HCT116 (cell line): Measurements from ENCODE around the gene GRM1. TPM values are rescaled to one million over a fixed set of nuclear protein-coding genes. Genes with fewer than 3 reads are reported as not detected.

Experiments used
- ATAC-seq: fragments of 200-7000 bp; cut with Tn5 transposase; 2 replicates; pipeline ENCODE4 v1.9.1; 2020; ENCODE audit warnings: mild to moderate bottlenecking, moderate library complexity
- BruUV-seq: library from RNA; stranded (reverse); fragments of 400-500 nt; replicated peaks from 2 replicates; lab custom pipeline; 2021; lab: Mats Ljungman, UMichigan
- CTCF ChIA-PET: fragments of 300-600 bp; sonication (Branson Sonifier 250); formaldehyde crosslinking; loops from one replicate; lab custom pipeline; 2021; ENCODE audit warnings: antibody characterized with exemption; lab: Charles Lee
- POLR2A ChIA-PET: fragments of 300-600, 350-600 bp; sonication (Branson Sonifier 250); formaldehyde crosslinking; loops from one replicate; lab custom pipeline; 2021; ENCODE audit warnings: antibody characterized with exemption; lab: Charles Lee
- RAD21 ChIA-PET, 2 experiments: fragments of 300-600 bp; sonication (Branson Sonifier 250); formaldehyde crosslinking; loops; one replicate each; lab custom pipeline; 2023; ENCODE audit warnings: low total read pairs in 2 of 2; ENCODE audit not compliant: uncharacterized antibody in 2 of 2, unreplicated experiment in 2 of 2, low non-redundant PET in 1 of 2; lab: Charles Lee
- DNase-seq: peaks from one replicate; pipeline ENCODE4 v3.0.0-alpha.2; 2010; ENCODE audit warnings: low read depth, low spot score
- H2AFZ ChIP-seq: fragments of 200-600 bp; shearing (Covaris generic), sonication (generic); 2 replicates; pipeline ENCODE4 v1.6.1; 2017; ENCODE audit warnings: low read depth, mixed run types, mixed read lengths, antibody characterized with exemption, low read length; ENCODE audit not compliant: poor library complexity, severe bottlenecking
- H3K27ac ChIP-seq: 2 replicates; pipeline ENCODE4 v1.5.1; 2012; ENCODE audit warnings: low read depth, low read length
- H3K27me3 ChIP-seq: fragments of 200-600 bp; sonication (generic); 2 replicates; pipeline ENCODE4 v1.6.1; 2016; ENCODE audit warnings: mixed run types, low read length, mixed read lengths; ENCODE audit not compliant: insufficient read depth
- H3K36me3 ChIP-seq, 2 experiments: fragments of 200-500 bp in 1 of 2; fragments of 200-600 bp in 1 of 2; sonication (Bioruptor generic) in 1 of 2; sonication (generic) in 1 of 2; 2 replicates each; pipeline versions ENCODE4 v1.5.1 to v1.6.1; 2014 to 2016; ENCODE audit warnings: low read length in 2 of 2, inconsistent platforms in 1 of 2, mixed read lengths in 1 of 2, mixed run types in 1 of 2; ENCODE audit not compliant: insufficient read depth in 2 of 2, control insufficient read depth in 1 of 2
- H3K4me1 ChIP-seq, 2 experiments: fragments of 200-600 bp in 1 of 2; sonication (generic) in 1 of 2; 2 replicates each; pipeline versions ENCODE4 v1.5.1 to v1.6.1; 2012 to 2017; ENCODE audit warnings: low read length in 2 of 2, inconsistent platforms in 1 of 2, mild to moderate bottlenecking in 1 of 2, mixed read lengths in 1 of 2, mixed run types in 1 of 2, moderate library complexity in 1 of 2; ENCODE audit not compliant: insufficient read depth in 2 of 2, control insufficient read depth in 1 of 2
- H3K4me2 ChIP-seq: fragments of 200-600 bp; sonication (generic); 2 replicates; pipeline ENCODE4 v1.6.1; 2017; ENCODE audit warnings: mixed run types, low read length, mixed read lengths
- H3K4me3 ChIP-seq, 2 experiments: fragments of 200-600 bp in 1 of 2; sonication (generic) in 1 of 2; replicated peaks in 1 of 2; 2 replicates each; pipeline ENCODE4 v1.5.1; 2011 to 2016; ENCODE audit warnings: low read length in 2 of 2, control low read depth in 1 of 2, low read depth in 1 of 2, mild to moderate bottlenecking in 1 of 2, mixed read lengths in 1 of 2, mixed run types in 1 of 2
- H3K79me2 ChIP-seq: fragments of 200-600 bp; sonication (generic); 2 replicates; pipeline ENCODE4 v1.6.1; 2017; ENCODE audit warnings: mild to moderate bottlenecking, mixed run types, low read length, moderate library complexity, mixed read lengths; ENCODE audit not compliant: insufficient read depth
- H3K9ac ChIP-seq: fragments of 200-600 bp; sonication (generic); 2 replicates; pipeline ENCODE4 v1.6.1; 2016; ENCODE audit warnings: low read length, mixed read lengths
- H3K9me2 ChIP-seq: fragments of 200-600 bp; sonication (generic), shearing (Covaris generic); 2 replicates; pipeline ENCODE4 v1.6.1; 2017; ENCODE audit warnings: mixed run types, mild to moderate bottlenecking, moderate library complexity; ENCODE audit not compliant: insufficient read depth
- H3K9me3 ChIP-seq, 2 experiments: fragments of 200-500 bp in 1 of 2; fragments of 200-600 bp in 1 of 2; sonication (Bioruptor generic) in 1 of 2; sonication (generic) in 1 of 2; 2 replicates each; pipeline ENCODE4 v1.6.1; 2014 to 2017; ENCODE audit warnings: low read length in 2 of 2, mixed read lengths in 2 of 2, inconsistent platforms in 1 of 2, low read depth in 1 of 2, mild to moderate bottlenecking in 1 of 2, mixed run types in 1 of 2, moderate library complexity in 1 of 2; ENCODE audit not compliant: control insufficient read depth in 1 of 2, insufficient read depth in 1 of 2
- H4K20me1 ChIP-seq: fragments of 200-600 bp; sonication (generic), shearing (Covaris generic); 2 replicates; pipeline ENCODE4 v1.6.1; 2017; ENCODE audit warnings: mixed run types, mild to moderate bottlenecking, moderate library complexity; ENCODE audit not compliant: insufficient read depth
- CEBPB ChIP-seq: IDR thresholded peaks from 2 replicates; pipeline ENCODE4 v1.6.1; 2012; ENCODE audit warnings: low read depth
- EGR1 ChIP-seq: IDR thresholded peaks from 2 replicates; pipeline ENCODE4 v1.6.1; 2012; ENCODE audit warnings: low read depth
- ELF1 ChIP-seq: IDR thresholded peaks from 2 replicates; pipeline ENCODE4 v1.6.1; 2012; ENCODE audit warnings: low read depth, borderline replicate concordance
- EZH2 ChIP-seq: fragments of 200-600 bp; sonication (generic); IDR thresholded peaks from 2 replicates; pipeline ENCODE4 v1.6.1; 2017; ENCODE audit warnings: antibody characterized with exemption, mixed run types
- JUND ChIP-seq: IDR thresholded peaks from 2 replicates; pipeline ENCODE4 v1.6.1; 2012
- POLR2A ChIP-seq: IDR thresholded peaks from 2 replicates; pipeline ENCODE4 v1.7.0; 2011; ENCODE audit warnings: borderline replicate concordance; ENCODE audit not compliant: insufficient read depth, insufficient read length; ENCODE audit errors: extremely low read depth
- POLR2AphosphoS5 ChIP-seq: IDR thresholded peaks from 2 replicates; pipeline ENCODE4 v1.6.1; 2011; ENCODE audit warnings: mild to moderate bottlenecking, low read depth, low read length, moderate library complexity
- RAD21 ChIP-seq: IDR thresholded peaks from 2 replicates; pipeline ENCODE4 v1.6.1; 2012; ENCODE audit warnings: low read depth, mild to moderate bottlenecking
- SIN3A ChIP-seq: IDR thresholded peaks from 2 replicates; pipeline ENCODE4 v1.6.1; 2012; ENCODE audit warnings: low read depth
- YY1 ChIP-seq: IDR thresholded peaks from 2 replicates; pipeline ENCODE4 v1.6.1; 2011; ENCODE audit warnings: low read length, low read depth, moderate library complexity, mild to moderate bottlenecking; ENCODE audit not compliant: insufficient replicate concordance; ENCODE audit errors: extremely low read depth
- ZFX ChIP-seq: fragments of 450-650 bp; IDR thresholded peaks from 2 replicates; pipeline ENCODE4 v1.6.1; 2017
- intact Hi-C: fragments of 100-400 bp; cut with micrococcal nuclease; formaldehyde crosslinking; loops from 2 replicates; pipeline ENCODE4 v1.10.0; 2022
- total RNA-seq: library from RNA; stranded (reverse); gene quantifications from one replicate; pipeline ENCODE4 v1.2.1, GENCODE V29; 2021; ENCODE audit not compliant: unreplicated experiment
- TF ChIP-seq, protein P1 (sequence below): IDR thresholded peaks from 2 replicates; pipeline ENCODE4 v1.6.1; 2011; ENCODE audit warnings: mild to moderate bottlenecking, low read length, moderate library complexity; ENCODE audit not compliant: insufficient replicate concordance; ENCODE audit errors: extremely low read depth
- TF ChIP-seq, protein P2 (sequence below): IDR thresholded peaks from 2 replicates; pipeline ENCODE4 v1.6.1; 2012
- TF ChIP-seq, protein P3 (sequence below), 3 experiments: fragments of 200-600 bp in 1 of 3; sonication (generic) in 1 of 3; IDR thresholded peaks in 2 of 3; conservative IDR thresholded peaks in 1 of 3; 2 replicates each; pipeline ENCODE4 v1.5.1; 2012 to 2017; ENCODE audit warnings: low read depth in 2 of 3, low read length in 2 of 3, antibody characterized with exemption in 1 of 3, borderline replicate concordance in 1 of 3, control low read depth in 1 of 3, mild to moderate bottlenecking in 1 of 3, mixed read lengths in 1 of 3, mixed run types in 1 of 3, moderate library complexity in 1 of 3; ENCODE audit not compliant: insufficient read depth in 1 of 3

Gene GRM1
- total RNA-seq, 1 experiment from 2014 or later: not detected

DNA sequence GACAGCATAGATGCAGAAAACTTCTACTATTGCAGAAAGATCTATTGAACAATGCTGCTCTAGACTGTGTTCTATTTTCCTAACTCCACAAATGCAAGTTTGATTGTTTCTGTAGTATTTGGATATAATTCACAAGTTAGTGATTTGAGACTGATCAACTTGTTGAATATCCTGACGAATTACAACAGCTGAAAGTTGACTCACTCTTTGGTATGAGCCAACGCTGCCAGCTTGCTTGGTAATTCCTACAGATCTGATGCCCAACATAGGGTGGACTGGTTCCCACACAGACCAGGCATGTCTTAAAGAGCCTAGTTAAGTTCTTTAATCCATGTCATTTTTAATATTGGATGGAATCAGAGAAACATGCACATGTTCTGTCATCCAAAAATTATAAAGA is 283.7 kb downstream of the GRM1 start:
- DNase-seq (no peak), ATAC-seq (no peak)
- POLR2A ChIA-PET: no interaction called here

More for the DNA sequence above, 283.7 kb downstream of the GRM1 start:
- Histone ChIP-seq H3K9ac (no peak overlapping the region), H3K4me2 (no peak overlapping the region)
- RAD21 ChIA-PET: no interaction called here
- no peak for TF ChIP-seq RAD21
- TF ChIP-seq EZH2: no peak
- TF ChIP-seq, protein P1, sequence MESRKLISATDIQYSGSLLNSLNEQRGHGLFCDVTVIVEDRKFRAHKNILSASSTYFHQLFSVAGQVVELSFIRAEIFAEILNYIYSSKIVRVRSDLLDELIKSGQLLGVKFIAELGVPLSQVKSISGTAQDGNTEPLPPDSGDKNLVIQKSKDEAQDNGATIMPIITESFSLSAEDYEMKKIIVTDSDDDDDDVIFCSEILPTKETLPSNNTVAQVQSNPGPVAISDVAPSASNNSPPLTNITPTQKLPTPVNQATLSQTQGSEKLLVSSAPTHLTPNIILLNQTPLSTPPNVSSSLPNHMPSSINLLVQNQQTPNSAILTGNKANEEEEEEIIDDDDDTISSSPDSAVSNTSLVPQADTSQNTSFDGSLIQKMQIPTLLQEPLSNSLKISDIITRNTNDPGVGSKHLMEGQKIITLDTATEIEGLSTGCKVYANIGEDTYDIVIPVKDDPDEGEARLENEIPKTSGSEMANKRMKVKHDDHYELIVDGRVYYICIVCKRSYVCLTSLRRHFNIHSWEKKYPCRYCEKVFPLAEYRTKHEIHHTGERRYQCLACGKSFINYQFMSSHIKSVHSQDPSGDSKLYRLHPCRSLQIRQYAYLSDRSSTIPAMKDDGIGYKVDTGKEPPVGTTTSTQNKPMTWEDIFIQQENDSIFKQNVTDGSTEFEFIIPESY: no peak
- no peak for TF ChIP-seq JUND
- no peak for TF ChIP-seq ZFX
- no peak for TF ChIP-seq ELF1
- TF ChIP-seq POLR2AphosphoS5: no peak
- TF ChIP-seq YY1: no peak
- TF ChIP-seq POLR2A: no peak
- TF ChIP-seq, protein P2, sequence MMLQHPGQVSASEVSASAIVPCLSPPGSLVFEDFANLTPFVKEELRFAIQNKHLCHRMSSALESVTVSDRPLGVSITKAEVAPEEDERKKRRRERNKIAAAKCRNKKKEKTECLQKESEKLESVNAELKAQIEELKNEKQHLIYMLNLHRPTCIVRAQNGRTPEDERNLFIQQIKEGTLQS: no peak
- no peak for TF ChIP-seq SIN3A
- no peak for TF ChIP-seq CEBPB
- no peak for TF ChIP-seq EGR1
- TF ChIP-seq, protein P3, sequence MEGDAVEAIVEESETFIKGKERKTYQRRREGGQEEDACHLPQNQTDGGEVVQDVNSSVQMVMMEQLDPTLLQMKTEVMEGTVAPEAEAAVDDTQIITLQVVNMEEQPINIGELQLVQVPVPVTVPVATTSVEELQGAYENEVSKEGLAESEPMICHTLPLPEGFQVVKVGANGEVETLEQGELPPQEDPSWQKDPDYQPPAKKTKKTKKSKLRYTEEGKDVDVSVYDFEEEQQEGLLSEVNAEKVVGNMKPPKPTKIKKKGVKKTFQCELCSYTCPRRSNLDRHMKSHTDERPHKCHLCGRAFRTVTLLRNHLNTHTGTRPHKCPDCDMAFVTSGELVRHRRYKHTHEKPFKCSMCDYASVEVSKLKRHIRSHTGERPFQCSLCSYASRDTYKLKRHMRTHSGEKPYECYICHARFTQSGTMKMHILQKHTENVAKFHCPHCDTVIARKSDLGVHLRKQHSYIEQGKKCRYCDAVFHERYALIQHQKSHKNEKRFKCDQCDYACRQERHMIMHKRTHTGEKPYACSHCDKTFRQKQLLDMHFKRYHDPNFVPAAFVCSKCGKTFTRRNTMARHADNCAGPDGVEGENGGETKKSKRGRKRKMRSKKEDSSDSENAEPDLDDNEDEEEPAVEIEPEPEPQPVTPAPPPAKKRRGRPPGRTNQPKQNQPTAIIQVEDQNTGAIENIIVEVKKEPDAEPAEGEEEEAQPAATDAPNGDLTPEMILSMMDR (IDR thresholded peaks at IDR 0.05 in 2 of 3, conservative IDR thresholded peaks at IDR 0.05 in 1 of 3; ENCODE audit: borderline replicate concordance in 1 of 3, insufficient read depth in 1 of 3, low read depth in 2 of 3, low read length in 2 of 3): no peak
- TF ChIP-seq, all 23 proteins: peak for 0
- no peaks in the 10 kb centered on the region for H3K9me3 ChIP-seq
- intact Hi-C loops: no loop called here
- no peak overlapping the region for H3K27ac ChIP-seq
- no peaks in the 10 kb centered on the region for H3K4me1 ChIP-seq
- no peaks in the 10 kb centered on the region for H3K36me3 ChIP-seq
- H3K4me3 ChIP-seq: no peak overlapping the region
- BruUV-seq: no TSS peak
- CTCF ChIA-PET: no interaction called here
- no peaks in the 10 kb centered on the region; the same call in 1 of the 2 replicates for H3K27me3 ChIP-seq
- no peaks in the 10 kb centered on the region for H3K79me2 ChIP-seq
- no peaks in the 10 kb centered on the region for H3K9me2 ChIP-seq
- H2AFZ ChIP-seq: no peak overlapping the region
- no peaks in the 10 kb centered on the region for H4K20me1 ChIP-seq
